Sigmoid colon (tissue), 7 donors: ENCODE measurements around the gene HOXB5. TPM values are rescaled to one million over a fixed set of nuclear protein-coding genes. Genes with fewer than 3 reads are reported as not detected.

ENCODE experiments used
- DNase-seq: peaks from one replicate; pipeline ENCODE4 v3.0.0-alpha.2; 2019
- H3K27ac ChIP-seq, 4 donors: fragments of 200-600 bp; sonication (generic); one replicate each; pipeline ENCODE4 v1.5.1; 2016 to 2019; ENCODE audit warnings: mild to moderate bottlenecking in 1 of 4
- H3K27me3 ChIP-seq, 3 donors: fragments of 200-600 bp; sonication (generic); one replicate each; pipeline ENCODE4 v1.5.1; 2019; ENCODE audit warnings: mild to moderate bottlenecking in 1 of 3
- H3K36me3 ChIP-seq, 4 donors: fragments of 200-600 bp; sonication (generic); one replicate each; pipeline ENCODE4 v1.5.1; 2016 to 2019
- H3K4me1 ChIP-seq, 4 donors: fragments of 200-600 bp; sonication (generic); one replicate each; pipeline ENCODE4 v1.5.1; 2017 to 2019
- H3K4me3 ChIP-seq, 4 donors: fragments of 200-600 bp; sonication (generic); one replicate each; pipeline ENCODE4 v1.5.1; 2017 to 2019; ENCODE audit warnings: mild to moderate bottlenecking in 2 of 4, moderate library complexity in 1 of 4
- H3K9me3 ChIP-seq, 4 donors: fragments of 200-600 bp in 3 of 4; sonication (generic) in 3 of 4; one replicate each; pipeline versions ENCODE4 v1.5.1 to v1.6.1; 2013 to 2019
- CTCF ChIP-seq, 4 experiments: fragments of 450-650 bp in 3 of 4; fragments of 200-600 bp in 1 of 4; IDR thresholded peaks; one replicate each; pipeline ENCODE4 v1.5.1; 2016 to 2019; ENCODE audit warnings: antibody characterized with exemption in 4 of 4, mild to moderate bottlenecking in 3 of 4, moderate library complexity in 2 of 4
- EP300 ChIP-seq, 4 donors: sonication (generic); formaldehyde crosslinking; IDR thresholded peaks; one replicate each; pipeline ENCODE4 v1.6.1; 2017; ENCODE audit warnings: antibody characterized with exemption in 4 of 4
- POLR2A ChIP-seq, 2 donors: fragments of 450-650 bp; IDR thresholded peaks; one replicate each; pipeline ENCODE4 v1.6.1; 2016; ENCODE audit warnings: antibody characterized with exemption in 2 of 2, mild to moderate bottlenecking in 2 of 2, moderate library complexity in 2 of 2
- POLR2AphosphoS5 ChIP-seq, 4 donors: sonication (generic); formaldehyde crosslinking; IDR thresholded peaks; one replicate each; pipeline ENCODE4 v1.6.1; 2017; ENCODE audit warnings: antibody characterized with exemption in 4 of 4
- WGBS, 2 donors: extraction: QIAGEN DNeasy Blood & Tissue Kit; methylation state at CpG; one replicate each; pipeline ENCODE4 v1.1.7; 2013; 5-methylcytosine and 5-hydroxymethylcytosine counted together
- intact Hi-C: fragments of 100-400 bp; cut with DNase I; formaldehyde crosslinking; loops from one replicate; pipeline ENCODE4 v1.15.1; 2023
- polyA plus RNA-seq, 3 donors: library from polyadenylated mRNA; stranded (reverse); fragments of 200-250 nt; gene quantifications; one replicate each; pipeline ENCODE4 v1.2.3, GENCODE V29; 2013
- total RNA-seq, 4 donors: library from RNA; depleted of rRNA; stranded (reverse); fragments of >200 nt; gene quantifications; one replicate each; pipeline ENCODE4 v1.1.0, GENCODE V29; 2016
- donor health status: healthy with polysubstance abuse.
- donor health status: Bipolar disorder and iron deficiency.
- donor health status: healthy.

Gene HOXB5
- total and polyA plus RNA-seq, 7 donors = 1.5 to 13.9 (median 2.5) TPM

- DNase-seq = peak; percentile 88
- whole genome bisulfite sequencing, 2 donors = 0 to 1% methylated on average over 79 of the region's 79 CpGs
- peaks cover 40 to 71% (median 42%) of the 10 kb centered on the region in 3 donors for H3K27me3 ChIP-seq
Measured at GRCh38 chr17:48610282-48611211, 17.0 kb upstream of the HOXB5 start, which contains the start of gene HOXB7. TSS of gene HOXB7 (minus strand) at chr17:48611017. CDS start at chr17:48610918, 99 bp downstream.

GRCh38 chr17:48609759-48610281 is 16.2 kb upstream of the HOXB5 start:
- peak overlapping the region; percentile 48 to 61 (median 56) for H3K4me3 ChIP-seq

More at GRCh38 chr17:48610282-48611211, 17.0 kb upstream of the HOXB5 start, which contains the start of gene HOXB7:
- intact Hi-C loops = loop anchor here (10.0 kb wide), 2 partner anchors 384 to 586 kb away; partner anchors contain the start of gene IGF2BP1
- H3K4me1 ChIP-seq = peaks cover 0 to 58% (median 43%) of the 10 kb centered on the region in 4 donors
- no peak for TF ChIP-seq CTCF (IDR thresholded peaks at IDR 0.05)
- TF ChIP-seq POLR2AphosphoS5 (IDR thresholded peaks at IDR 0.05) = peak in 3 of 4 donors; percentile 39 to 52 (median 48)
- H3K9me3 ChIP-seq = no peaks in the 10 kb centered on the region
- H3K36me3 ChIP-seq = peaks cover 0 to 20% (median 7%) of the 10 kb centered on the region in 4 donors
- H3K27ac ChIP-seq = peak within 1 kb of the TSS; percentile 15 to 81 (median 70)
- peak within 1 kb of the TSS; percentile 48 to 61 (median 56) for H3K4me3 ChIP-seq

GRCh38 chr17:48609033-48609432 is 15.5 kb upstream of the HOXB5 start:
- intact Hi-C loops = no loop called here

More at GRCh38 chr17:48609759-48610281, 16.2 kb upstream of the HOXB5 start:
- H3K4me1 ChIP-seq = peaks cover 0 to 58% (median 43%) of the 10 kb centered on the region in 4 donors
- H3K27ac ChIP-seq = peak overlapping the region in 3 of 4 donors; percentile 70 to 81 (median 70)
- H3K9me3 ChIP-seq = no peaks in the 10 kb centered on the region
- 2 to 8% methylated on average over 15 of the region's 15 CpGs for WGBS, 2 donors
- H3K27me3 ChIP-seq = peaks cover 34 to 64% (median 36%) of the 10 kb centered on the region in 3 donors
- intact Hi-C loops = loop anchor here (10.0 kb wide), 2 partner anchors 385 to 585 kb away; partner anchors contain the start of gene IGF2BP1
- H3K36me3 ChIP-seq = peaks cover 0 to 26% (median 7%) of the 10 kb centered on the region in 4 donors
- DNase-seq = no peak
- TF ChIP-seq POLR2AphosphoS5 (IDR thresholded peaks at IDR 0.05) (no peak), CTCF (IDR thresholded peaks at IDR 0.05) (no peak), POLR2A (IDR thresholded peaks at IDR 0.05) (no peak), EP300 (IDR thresholded peaks at IDR 0.05) (no peak)

GRCh38 chr17:48608494-48608834 is 14.9 kb upstream of the HOXB5 start:
- Histone ChIP-seq H3K4me1 (peaks cover 0 to 47% (median 36%) of the 10 kb centered on the region in 4 donors), H3K4me3 (no peak overlapping the region), H3K9me3 (no peaks in the 10 kb centered on the region), H3K27me3 (peaks cover 21 to 50% (median 23%) of the 10 kb centered on the region in 3 donors), H3K27ac (no peak overlapping the region), H3K36me3 (peaks cover 0 to 34% (median 7%) of the 10 kb centered on the region in 4 donors)
- no peak for DNase-seq
- intact Hi-C loops = no loop called here
- no peak for TF ChIP-seq CTCF (IDR thresholded peaks at IDR 0.05)
- TF ChIP-seq POLR2A (IDR thresholded peaks at IDR 0.05) = no peak
- no peak for TF ChIP-seq EP300 (IDR thresholded peaks at IDR 0.05)
- no peak for TF ChIP-seq POLR2AphosphoS5 (IDR thresholded peaks at IDR 0.05)
- 100% methylated on average over 1 of the region's 1 CpG for WGBS, 2 donors

More at GRCh38 chr17:48609033-48609432, 15.5 kb upstream of the HOXB5 start:
- no peak for TF ChIP-seq CTCF (IDR thresholded peaks at IDR 0.05)
- DNase-seq = no peak
- Histone ChIP-seq H3K4me3 (no peak overlapping the region), H3K36me3 (peaks cover 0 to 34% (median 7%) of the 10 kb centered on the region in 4 donors), H3K27me3 (peaks cover 26 to 56% (median 28%) of the 10 kb centered on the region in 3 donors), H3K27ac (no peak overlapping the region), H3K4me1 (peaks cover 0 to 53% (median 38%) of the 10 kb centered on the region in 4 donors), H3K9me3 (no peaks in the 10 kb centered on the region)
